Fibroblast of lung (primary cell): ENCODE data around the gene ZNF554. TPM values are rescaled to one million over a fixed set of nuclear protein-coding genes. Genes with fewer than 3 reads are reported as not detected.

ENCODE experiments used
- DNase-seq, 2 donors: peaks; one replicate each; pipeline versions ENCODE4 v3.0.0 to v3.0.0-alpha.2; 2010; ENCODE audit warnings: low read depth in 2 of 2
- H2AFZ ChIP-seq: 2 replicates; pipeline ENCODE4 v1.5.1; 2012; ENCODE audit warnings: low read length, control low read depth, inconsistent platforms
- H3K27ac ChIP-seq: 2 replicates; pipeline ENCODE4 v1.5.1; 2011; ENCODE audit warnings: low read length, control low read depth; ENCODE audit not compliant: insufficient read depth
- H3K27me3 ChIP-seq: 2 replicates; pipeline ENCODE4 v1.5.1; 2011; ENCODE audit warnings: mild to moderate bottlenecking, low read length; ENCODE audit not compliant: control insufficient read depth, insufficient read depth
- H3K36me3 ChIP-seq: 2 replicates; pipeline ENCODE4 v1.5.1; 2011; ENCODE audit warnings: low read length; ENCODE audit not compliant: control insufficient read depth, insufficient read depth
- H3K4me1 ChIP-seq: 2 replicates; pipeline ENCODE4 v1.5.1; 2011; ENCODE audit warnings: low read length; ENCODE audit not compliant: control insufficient read depth, insufficient read depth; ENCODE audit errors: extremely low read depth
- H3K4me2 ChIP-seq: 2 replicates; pipeline ENCODE4 v1.5.1; 2011; ENCODE audit warnings: low read length, control low read depth; ENCODE audit not compliant: insufficient read depth; ENCODE audit errors: extremely low read depth
- H3K4me3 ChIP-seq, 4 experiments: fragments of 200-600 bp in 1 of 4; sonication (generic) in 1 of 4; replicated peaks in 1 of 4; 2 replicates each; pipeline ENCODE4 v1.5.1; 2011 to 2016; ENCODE audit warnings: low read length in 4 of 4, low read depth in 3 of 4, mild to moderate bottlenecking in 3 of 4, control low read depth in 2 of 4, inconsistent platforms in 1 of 4, mixed read lengths in 1 of 4; ENCODE audit not compliant: insufficient read depth in 1 of 4; ENCODE audit errors: control extremely low read depth in 1 of 4
- H3K79me2 ChIP-seq: 2 replicates; pipeline ENCODE4 v1.5.1; 2012; ENCODE audit warnings: mild to moderate bottlenecking, low read length, inconsistent platforms; ENCODE audit not compliant: control insufficient read depth, insufficient read depth
- H3K9ac ChIP-seq: 2 replicates; pipeline ENCODE4 v1.5.1; 2011; ENCODE audit warnings: mild to moderate bottlenecking, low read length, control low read depth; ENCODE audit not compliant: insufficient read depth
- H3K9me3 ChIP-seq: 2 replicates; pipeline ENCODE4 v1.5.1; 2012; ENCODE audit warnings: low read depth, low read length; ENCODE audit not compliant: control insufficient read depth, insufficient read depth
- H4K20me1 ChIP-seq: 2 replicates; pipeline ENCODE4 v1.5.1; 2011; ENCODE audit warnings: low read length; ENCODE audit not compliant: control insufficient read depth, insufficient read depth; ENCODE audit errors: extremely low read depth
- EZH2 ChIP-seq: IDR thresholded peaks from 2 replicates; pipeline ENCODE4 v1.5.1; 2012; ENCODE audit warnings: low read length, control low read depth, mild to moderate bottlenecking; ENCODE audit errors: missing control alignments
- polyA plus RNA-seq, 2 donors: library from polyadenylated mRNA; depleted of rRNA in 1 of 2; stranded (reverse) in 1 of 2; unstranded in 1 of 2; fragments of >200 nt; gene quantifications; 2 replicates each; pipeline ENCODE4 v1.2.1, GENCODE V29; 2011 to 2012; ENCODE audit warnings: missing spikeins in 1 of 2
- total RNA-seq: library from RNA; depleted of rRNA; stranded (reverse); fragments of >200 nt; gene quantifications from 2 replicates; pipeline ENCODE4 v1.2.1, GENCODE V29; 2014
- TF ChIP-seq, protein P1 (sequence below), 2 donors: IDR thresholded peaks in 1 of 2; conservative IDR thresholded peaks in 1 of 2; 1 replicate in 1 of 2; 2 replicates in 1 of 2; pipeline ENCODE4 v1.5.1; 2011 to 2012; ENCODE audit warnings: low read length in 2 of 2, control low read depth in 1 of 2, inconsistent platforms in 1 of 2, low read depth in 1 of 2, mild to moderate bottlenecking in 1 of 2

The ZNF554 gene
- total and polyA plus RNA-seq, 2 donors (not counting 1 experiment from before 2014, with no cell fraction given): 2.0 to 5.8 TPM

DNA sequence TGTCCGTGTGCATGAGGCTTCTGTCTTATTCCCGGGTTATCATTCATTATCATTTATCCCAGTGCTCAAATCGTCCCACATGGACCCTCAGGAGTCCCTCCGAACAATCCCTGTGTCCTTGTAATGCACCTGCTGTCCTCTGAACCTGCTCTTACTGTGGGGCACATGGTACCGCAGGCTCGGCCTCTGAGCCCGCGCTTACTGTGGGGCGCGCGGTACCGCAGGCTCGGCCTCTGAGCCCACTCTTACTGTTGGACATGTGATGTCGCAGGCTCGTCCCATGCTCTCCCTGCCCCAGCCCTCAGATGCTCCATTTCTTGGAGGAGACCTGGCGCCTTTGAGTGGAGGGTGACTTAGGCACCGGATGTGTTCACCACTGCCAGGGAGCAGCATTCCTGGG lies 16.8 kb upstream of the ZNF554 start:
- H4K20me1 ChIP-seq: no peaks in the 10 kb centered on the region
- no peak overlapping the region for H2AFZ ChIP-seq
- no peaks in the 10 kb centered on the region for H3K27me3 ChIP-seq
- H3K27ac ChIP-seq: no peak overlapping the region
- DNase-seq: no peak
- TF ChIP-seq, protein P1, sequence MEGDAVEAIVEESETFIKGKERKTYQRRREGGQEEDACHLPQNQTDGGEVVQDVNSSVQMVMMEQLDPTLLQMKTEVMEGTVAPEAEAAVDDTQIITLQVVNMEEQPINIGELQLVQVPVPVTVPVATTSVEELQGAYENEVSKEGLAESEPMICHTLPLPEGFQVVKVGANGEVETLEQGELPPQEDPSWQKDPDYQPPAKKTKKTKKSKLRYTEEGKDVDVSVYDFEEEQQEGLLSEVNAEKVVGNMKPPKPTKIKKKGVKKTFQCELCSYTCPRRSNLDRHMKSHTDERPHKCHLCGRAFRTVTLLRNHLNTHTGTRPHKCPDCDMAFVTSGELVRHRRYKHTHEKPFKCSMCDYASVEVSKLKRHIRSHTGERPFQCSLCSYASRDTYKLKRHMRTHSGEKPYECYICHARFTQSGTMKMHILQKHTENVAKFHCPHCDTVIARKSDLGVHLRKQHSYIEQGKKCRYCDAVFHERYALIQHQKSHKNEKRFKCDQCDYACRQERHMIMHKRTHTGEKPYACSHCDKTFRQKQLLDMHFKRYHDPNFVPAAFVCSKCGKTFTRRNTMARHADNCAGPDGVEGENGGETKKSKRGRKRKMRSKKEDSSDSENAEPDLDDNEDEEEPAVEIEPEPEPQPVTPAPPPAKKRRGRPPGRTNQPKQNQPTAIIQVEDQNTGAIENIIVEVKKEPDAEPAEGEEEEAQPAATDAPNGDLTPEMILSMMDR (conservative IDR thresholded peaks at IDR 0.05 in 1 of 2, IDR thresholded peaks at IDR 0.05 in 1 of 2; ENCODE audit: low read depth in 1 of 2, low read length in 2 of 2): no peak
- TF ChIP-seq EZH2: no peak
- no peaks in the 10 kb centered on the region for H3K4me1 ChIP-seq
- no peak overlapping the region for H3K4me2 ChIP-seq
- no peak overlapping the region for H3K4me3 ChIP-seq
- H3K36me3 ChIP-seq: peaks cover 32% of the 10 kb centered on the region
- no peaks in the 10 kb centered on the region for H3K9me3 ChIP-seq
- H3K79me2 ChIP-seq: no peaks in the 10 kb centered on the region
- H3K9ac ChIP-seq: no peak overlapping the region

DNA sequence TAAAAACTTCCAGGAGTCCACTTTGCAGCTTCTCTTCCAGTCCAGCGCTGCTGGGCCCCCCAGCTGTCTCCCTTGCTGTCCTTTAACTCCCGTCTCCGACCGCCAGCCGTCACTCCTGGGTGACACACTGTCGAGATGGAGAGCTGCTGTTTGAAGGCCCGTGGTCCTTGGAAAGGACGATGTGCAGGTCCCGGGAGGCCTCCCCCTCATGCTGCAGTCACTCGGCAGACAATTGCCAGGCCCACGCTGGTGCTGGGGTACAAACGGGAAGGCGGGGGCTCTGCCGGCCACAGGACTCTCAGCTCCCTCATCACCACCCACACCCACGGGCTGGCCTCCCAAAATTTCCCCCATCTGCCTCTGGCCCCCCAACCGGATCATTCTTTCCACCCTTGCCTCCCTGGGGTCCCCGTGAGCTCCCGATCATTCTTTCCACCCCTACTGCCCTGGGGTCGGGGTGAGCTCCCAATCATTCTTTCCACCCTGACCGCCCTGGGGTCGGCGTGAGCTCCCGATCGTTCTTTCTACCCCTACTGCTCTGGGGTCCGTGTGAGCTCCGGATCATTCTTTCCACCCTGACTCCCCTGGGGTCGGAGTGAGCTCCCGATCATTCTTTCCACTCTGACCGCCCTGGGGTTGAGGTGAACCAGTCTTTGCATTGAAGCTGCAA lies 16.0 kb upstream of the ZNF554 start:
- H3K4me2 ChIP-seq: no peak overlapping the region
- DNase-seq: no peak
- no peaks in the 10 kb centered on the region for H4K20me1 ChIP-seq
- H3K4me1 ChIP-seq: no peaks in the 10 kb centered on the region
- H3K79me2 ChIP-seq: no peaks in the 10 kb centered on the region
- H3K27ac ChIP-seq: no peak overlapping the region
- no peaks in the 10 kb centered on the region for H3K9me3 ChIP-seq
- H3K4me3 ChIP-seq: no peak overlapping the region
- H2AFZ ChIP-seq: no peak overlapping the region
- TF ChIP-seq, protein P1 (conservative IDR thresholded peaks at IDR 0.05 in 1 of 2, IDR thresholded peaks at IDR 0.05 in 1 of 2; ENCODE audit: low read depth in 1 of 2, low read length in 2 of 2): no peak
- TF ChIP-seq EZH2: no peak
- no peak overlapping the region for H3K9ac ChIP-seq
- H3K36me3 ChIP-seq: peaks cover 33% of the 10 kb centered on the region
- no peaks in the 10 kb centered on the region for H3K27me3 ChIP-seq

DNA sequence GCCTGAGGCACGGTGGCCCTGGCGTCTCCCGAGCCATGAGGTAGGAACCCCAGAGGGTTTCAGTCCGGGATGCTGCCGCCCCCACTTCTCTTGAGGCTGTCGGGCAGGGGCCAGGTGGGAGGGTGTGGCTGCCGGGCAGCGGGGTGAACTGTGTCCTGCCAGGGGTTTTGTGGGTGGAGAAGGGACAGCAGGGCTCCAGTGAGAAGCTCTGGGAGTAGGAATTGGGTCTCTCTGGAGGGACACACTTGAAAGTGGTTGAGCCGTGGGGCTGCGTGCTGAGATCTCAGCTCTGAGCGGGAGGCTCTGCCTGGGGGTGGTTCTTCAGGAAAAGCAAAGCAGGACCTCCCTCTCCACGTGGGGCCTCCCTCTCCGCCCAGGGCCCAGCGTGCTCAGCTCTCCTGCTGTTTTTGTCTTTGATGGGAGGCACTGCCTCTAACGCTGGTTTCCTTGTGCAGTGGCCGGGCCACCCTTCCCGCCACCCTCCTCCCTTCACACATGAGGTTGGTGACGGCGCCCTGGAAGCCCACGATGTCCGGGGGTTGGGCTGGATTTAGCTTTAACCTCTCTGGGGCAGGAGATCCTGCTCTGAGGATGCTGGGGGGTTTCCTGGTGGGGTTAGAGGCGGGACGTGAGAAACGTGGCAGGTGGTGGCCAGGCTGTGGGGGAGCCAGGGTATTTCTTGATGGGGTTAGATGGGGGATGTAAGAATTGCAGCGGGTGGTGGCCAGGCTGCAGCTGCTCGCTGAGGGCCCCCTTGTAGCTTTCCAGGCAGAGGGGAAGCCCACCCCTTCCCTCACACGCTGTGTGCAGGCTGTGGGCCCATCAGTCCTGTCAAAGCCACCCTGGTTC lies 15.3 kb upstream of the ZNF554 start:
- Histone ChIP-seq H3K79me2 (no peaks in the 10 kb centered on the region), H3K4me3 (no peak overlapping the region), H2AFZ (no peak overlapping the region), H3K9me3 (no peaks in the 10 kb centered on the region), H3K36me3 (peaks cover 32% of the 10 kb centered on the region), H3K4me1 (no peaks in the 10 kb centered on the region), H3K27ac (no peak overlapping the region), H3K4me2 (no peak overlapping the region), H3K9ac (no peak overlapping the region), H3K27me3 (no peaks in the 10 kb centered on the region), H4K20me1 (no peaks in the 10 kb centered on the region)
- TF ChIP-seq EZH2: no peak
- TF ChIP-seq, protein P1 (conservative IDR thresholded peaks at IDR 0.05 in 1 of 2, IDR thresholded peaks at IDR 0.05 in 1 of 2; ENCODE audit: low read depth in 1 of 2, low read length in 2 of 2): no peak
- DNase-seq: no peak
